ENCODE results near the gene STX19. TPM values are rescaled to one million over a fixed set of nuclear protein-coding genes. Genes with fewer than 3 reads are reported as not detected.

The STX19 gene, protein sequence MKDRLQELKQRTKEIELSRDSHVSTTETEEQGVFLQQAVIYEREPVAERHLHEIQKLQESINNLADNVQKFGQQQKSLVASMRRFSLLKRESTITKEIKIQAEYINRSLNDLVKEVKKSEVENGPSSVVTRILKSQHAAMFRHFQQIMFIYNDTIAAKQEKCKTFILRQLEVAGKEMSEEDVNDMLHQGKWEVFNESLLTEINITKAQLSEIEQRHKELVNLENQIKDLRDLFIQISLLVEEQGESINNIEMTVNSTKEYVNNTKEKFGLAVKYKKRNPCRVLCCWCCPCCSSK
- total RNA-seq, result not detected

DNA sequence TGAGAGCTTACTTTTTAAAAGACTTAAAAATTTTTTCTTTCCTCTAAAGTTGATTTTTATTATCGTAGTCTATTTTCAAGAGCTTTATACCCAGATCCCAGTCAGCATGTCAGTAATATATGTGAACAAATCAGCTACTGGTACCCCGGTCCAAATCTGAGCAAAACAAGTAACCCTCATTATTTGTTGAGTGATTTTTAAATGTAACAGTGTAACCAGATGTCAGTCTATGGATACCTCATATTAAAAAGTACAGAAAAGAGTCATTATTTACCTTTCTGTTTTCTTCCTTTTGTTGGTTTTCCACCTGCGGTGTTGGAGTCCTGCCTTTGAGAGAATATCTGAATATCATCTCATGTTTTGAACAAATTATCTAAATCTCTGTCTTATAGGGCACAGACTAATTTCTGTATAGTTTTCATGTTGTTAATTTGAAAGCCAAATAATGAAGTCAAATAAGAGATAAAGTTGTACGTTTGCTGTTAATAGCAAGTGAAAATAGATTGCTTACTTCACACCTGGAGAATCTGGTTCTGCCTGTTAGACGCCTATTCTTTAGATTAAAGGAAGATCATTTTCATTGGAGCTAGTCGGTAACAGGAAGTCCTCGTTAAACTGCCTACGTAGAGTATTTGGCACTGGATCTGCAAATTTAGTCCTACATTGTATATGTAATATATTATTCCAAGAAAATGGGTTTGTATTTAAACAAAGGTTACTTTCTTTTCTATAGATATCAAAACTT lies at the start of gene STX19:
Gene STX19, minus strand, starts transcription at position 505 of the 745 bp plus-strand sequence. CDS start 13,328 bp downstream, outside the sequence.
- no peak for DNase-seq
- POLR2A ChIA-PET, result no interaction called here
- Mint-ChIP-seq H3K4me3 (no peak within 1 kb of the TSS), H3K27ac (no peak within 1 kb of the TSS), H3K9me3 (no peaks in the 10 kb centered on the region), H3K36me3 (peaks cover 6% of the 10 kb centered on the region), H3K27me3 (no peaks in the 10 kb centered on the region), H3K4me1 (ENCODE audit: low read depth) (no peaks in the 10 kb centered on the region)
- CTCF ChIA-PET, result interaction anchor here (0.8 to 1.1 kb wide), 2 partner anchors 9 to 41 kb away, joined by 3 to 4 read pairs; no protein-coding TSS in a partner anchor
- intact Hi-C loops (cut with micrococcal nuclease), result no loop called here

- Mint-ChIP-seq H3K4me3 (no peak overlapping the region), H3K9me3 (no peaks in the 10 kb centered on the region), H3K27me3 (no peaks in the 10 kb centered on the region), H3K27ac (no peak overlapping the region), H3K4me1 (ENCODE audit: low read depth) (peaks cover 56% of the 10 kb centered on the region), H3K36me3 (peaks cover 49% of the 10 kb centered on the region)
- DNase-seq, result no peak
- intact Hi-C loops (cut with micrococcal nuclease), result no loop called here
- POLR2A ChIA-PET, result no interaction called here
- CTCF ChIA-PET, result no interaction called here
These were observed 47.7 kb upstream of the STX19 start for GRCh38 chr3:94076055-94076454.

DNA sequence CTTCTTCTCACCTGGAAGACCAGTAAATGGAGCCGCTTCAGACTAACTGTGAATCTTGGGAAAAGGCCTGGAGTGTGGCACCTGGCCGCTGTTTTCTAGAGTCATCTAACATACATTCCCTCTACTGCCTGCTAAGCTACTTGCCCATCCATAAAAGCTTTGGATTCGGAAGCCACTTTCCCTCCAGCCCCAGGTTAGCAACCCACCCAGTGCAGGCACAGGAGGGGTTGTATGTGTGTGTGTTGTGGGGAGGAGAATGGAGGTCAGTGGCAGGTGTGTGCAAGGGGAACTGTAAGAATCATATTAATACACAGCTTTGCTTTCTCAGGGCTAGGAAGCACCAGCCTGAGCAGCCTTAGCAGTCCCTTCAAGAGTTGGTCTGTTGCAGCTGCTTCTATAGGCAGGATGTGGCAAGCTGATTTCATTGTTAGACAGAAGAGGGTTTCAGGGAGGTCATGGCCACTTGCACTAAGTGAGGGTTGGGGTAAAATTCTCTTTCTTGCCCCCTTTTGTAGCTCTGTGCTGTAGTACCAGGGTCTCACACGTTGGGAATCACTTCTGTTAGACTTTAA lies 43.4 kb upstream of the STX19 start:
- H3K9me3 Mint-ChIP-seq, result peaks cover 9% of the 10 kb centered on the region
- no peak for DNase-seq
- peaks cover 56% of the 10 kb centered on the region for H3K4me1 Mint-ChIP-seq (ENCODE audit: low read depth)
- ChIA-PET POLR2A (no interaction called here), CTCF (interaction anchor here (1.9 to 3.8 kb wide), 2 partner anchors 34 to 68 kb away, joined by 5 to 52 read pairs; no protein-coding TSS in a partner anchor)
- H3K27ac Mint-ChIP-seq, result no peak overlapping the region
- H3K27me3 Mint-ChIP-seq, result no peaks in the 10 kb centered on the region
- no peak overlapping the region for H3K4me3 Mint-ChIP-seq
- peaks cover 49% of the 10 kb centered on the region for H3K36me3 Mint-ChIP-seq
- intact Hi-C loops (cut with micrococcal nuclease), result no loop called here

GRCh38 chr3:94070341-94070911 lies 42.0 kb upstream of the STX19 start:
- H3K27me3 Mint-ChIP-seq, result no peaks in the 10 kb centered on the region
- H3K4me3 Mint-ChIP-seq, result no peak overlapping the region
- DNase-seq, result no peak
- CTCF ChIA-PET, result interaction anchor here (1.3 to 3.8 kb wide), 8 partner anchors 18 to 98 kb away, joined by 4 to 52 read pairs (median 6); partner anchors contain the start of genes ARL13B and PROS1
- peaks cover 67% of the 10 kb centered on the region for H3K4me1 Mint-ChIP-seq (ENCODE audit: low read depth)
- intact Hi-C loops (cut with micrococcal nuclease), result no loop called here
- no peak overlapping the region for H3K27ac Mint-ChIP-seq
- POLR2A ChIA-PET, result no interaction called here
- peaks cover 46% of the 10 kb centered on the region for H3K36me3 Mint-ChIP-seq
- H3K9me3 Mint-ChIP-seq, result peaks cover 9% of the 10 kb centered on the region

- no peaks in the 10 kb centered on the region for H3K27me3 Mint-ChIP-seq
- no peak overlapping the region for H3K4me3 Mint-ChIP-seq
These were observed 40.9 kb upstream of the STX19 start for GRCh38 chr3:94069194-94069813.

DNA sequence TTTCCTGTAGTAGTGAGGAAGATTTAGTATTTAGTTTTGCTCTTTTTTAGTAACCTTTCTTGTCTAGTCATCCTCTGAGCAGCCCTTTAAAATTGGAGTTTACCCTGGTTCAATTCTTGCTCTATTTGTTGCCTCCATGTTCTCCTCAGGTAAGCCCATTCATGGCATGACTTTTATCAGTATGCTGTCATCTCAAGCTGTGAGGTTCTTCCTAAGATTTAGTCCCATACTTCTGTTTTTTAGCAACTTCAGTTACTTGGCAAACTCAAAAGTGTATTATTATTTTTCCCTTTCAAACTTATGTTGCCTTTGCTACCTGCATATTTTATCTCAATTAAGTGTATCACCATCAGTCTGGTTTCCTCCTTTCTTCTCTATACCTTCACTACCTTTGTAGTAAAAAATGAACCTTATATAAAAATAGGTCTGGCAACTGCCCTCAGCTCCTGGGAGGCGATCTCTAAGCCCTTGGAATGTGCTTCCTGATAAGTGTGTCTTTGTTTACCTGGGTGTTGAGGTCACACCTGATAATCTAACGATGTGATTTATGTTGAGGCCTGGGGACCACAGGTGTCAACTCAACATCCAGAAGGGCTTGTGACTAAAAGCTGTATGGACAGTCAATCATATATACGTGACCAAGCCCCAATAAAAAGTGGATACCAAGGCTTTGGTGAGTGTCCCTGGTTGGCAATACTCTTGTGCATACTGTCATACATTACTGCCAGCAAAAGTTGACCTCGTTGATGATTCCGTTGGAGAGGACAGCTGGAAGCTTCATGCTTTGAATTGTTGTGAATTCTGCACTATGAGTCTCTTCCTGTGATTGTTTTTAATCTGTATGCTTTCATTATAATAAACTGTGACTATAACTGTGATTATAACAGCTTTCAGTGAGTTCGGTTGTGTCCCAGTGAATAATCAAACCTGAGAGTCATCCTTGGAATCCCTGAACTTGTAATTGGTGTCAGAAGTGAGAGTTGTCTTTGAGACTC lies 38.4 kb upstream of the STX19 start:
- Mint-ChIP-seq H3K9me3 (peaks cover 9% of the 10 kb centered on the region), H3K4me3 (no peak overlapping the region), H3K27me3 (no peaks in the 10 kb centered on the region), H3K36me3 (peaks cover 34% of the 10 kb centered on the region), H3K27ac (no peak overlapping the region), H3K4me1 (ENCODE audit: low read depth) (peaks cover 68% of the 10 kb centered on the region)
- DNase-seq, result no peak
- intact Hi-C loops (cut with micrococcal nuclease), result loop anchor here (1.0 kb wide), 1 partner anchor 56 kb away; no protein-coding TSS in a partner anchor
- POLR2A ChIA-PET, result no interaction called here
- CTCF ChIA-PET, result interaction anchor here (0.9 to 2.3 kb wide), 5 partner anchors 29 to 64 kb away, joined by 3 to 7 read pairs (median 5); no protein-coding TSS in a partner anchor

More at GRCh38 chr3:94069194-94069813, 40.9 kb upstream of the STX19 start:
- peaks cover 47% of the 10 kb centered on the region for H3K36me3 Mint-ChIP-seq
- intact Hi-C loops (cut with micrococcal nuclease), result loop anchor here (1.0 kb wide), 1 partner anchor 65 kb away; no protein-coding TSS in a partner anchor
- no peak for DNase-seq
- peaks cover 9% of the 10 kb centered on the region for H3K9me3 Mint-ChIP-seq
- ChIA-PET CTCF (interaction anchor here (0.7 to 3.8 kb wide), 21 partner anchors 13 to 96 kb away, joined by 3 to 52 read pairs (median 4); partner anchors contain the start of genes ARL13B and PROS1), POLR2A (no interaction called here)
- peaks cover 75% of the 10 kb centered on the region for H3K4me1 Mint-ChIP-seq (ENCODE audit: low read depth)
- no peak overlapping the region for H3K27ac Mint-ChIP-seq

GRCh38 chr3:94065819-94066480 lies 37.6 kb upstream of the STX19 start:
- Mint-ChIP-seq H3K36me3 (peaks cover 34% of the 10 kb centered on the region), H3K4me3 (no peak overlapping the region), H3K4me1 (ENCODE audit: low read depth) (peaks cover 61% of the 10 kb centered on the region), H3K9me3 (peaks cover 9% of the 10 kb centered on the region), H3K27me3 (no peaks in the 10 kb centered on the region), H3K27ac (no peak overlapping the region)
- peak; percentile 32 for DNase-seq
- ChIA-PET POLR2A (no interaction called here), CTCF (interaction anchor here (1.6 to 2.3 kb wide), 3 partner anchors 28 to 58 kb away, joined by 3 to 7 read pairs (median 6); no protein-coding TSS in a partner anchor)
- intact Hi-C loops (cut with micrococcal nuclease), result loop anchor here (1.0 kb wide), 1 partner anchor 55 kb away; no protein-coding TSS in a partner anchor

DNA sequence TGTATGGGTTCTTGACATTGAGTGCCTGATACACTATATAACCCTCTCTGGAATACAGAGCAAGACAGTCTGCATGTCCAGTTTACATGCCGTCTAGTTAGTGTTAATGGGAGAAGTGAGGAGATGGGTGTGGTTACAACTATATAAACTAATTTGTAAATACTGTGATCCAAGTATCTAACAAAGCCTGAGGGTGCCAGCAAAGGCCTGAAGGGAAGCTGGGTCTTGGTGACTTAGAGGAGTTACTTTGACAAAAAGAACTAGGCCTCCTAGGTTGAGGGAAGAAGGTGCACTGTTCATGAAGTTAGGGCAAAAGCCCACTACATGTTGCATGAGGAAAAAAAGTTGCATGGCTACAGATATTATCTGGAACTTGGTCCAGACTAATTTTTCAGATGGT lies 36.7 kb upstream of the STX19 start:
- no peak for DNase-seq
- H3K4me3 Mint-ChIP-seq, result peak overlapping the region; percentile 29
- peaks cover 9% of the 10 kb centered on the region for H3K9me3 Mint-ChIP-seq
- peaks cover 59% of the 10 kb centered on the region for H3K4me1 Mint-ChIP-seq (ENCODE audit: low read depth)
- no peaks in the 10 kb centered on the region for H3K27me3 Mint-ChIP-seq
- no peak overlapping the region for H3K27ac Mint-ChIP-seq
- intact Hi-C loops (cut with micrococcal nuclease), result no loop called here
- POLR2A ChIA-PET, result no interaction called here
- peaks cover 42% of the 10 kb centered on the region for H3K36me3 Mint-ChIP-seq
- CTCF ChIA-PET, result interaction anchor here (1.6 to 2.3 kb wide), 3 partner anchors 27 to 57 kb away, joined by 3 to 7 read pairs (median 6); no protein-coding TSS in a partner anchor

GRCh38 chr3:94064243-94064860 lies 36.0 kb upstream of the STX19 start:
- H3K9me3 Mint-ChIP-seq, result peaks cover 9% of the 10 kb centered on the region
- intact Hi-C loops (cut with micrococcal nuclease), result no loop called here
- no peaks in the 10 kb centered on the region for H3K27me3 Mint-ChIP-seq
- DNase-seq, result no peak
- peaks cover 42% of the 10 kb centered on the region for H3K36me3 Mint-ChIP-seq
- POLR2A ChIA-PET, result no interaction called here
- CTCF ChIA-PET, result interaction anchor here (0.7 to 3.1 kb wide), 3 partner anchors 53 to 91 kb away, joined by 3 to 12 read pairs (median 4); partner anchors contain the start of gene PROS1
- peak overlapping the region; percentile 99 for H3K27ac Mint-ChIP-seq
- H3K4me1 Mint-ChIP-seq (ENCODE audit: low read depth), result peaks cover 57% of the 10 kb centered on the region
- peak overlapping the region; percentile 96 for H3K4me3 Mint-ChIP-seq

Measured in activated CD4-positive, alpha-beta memory T cell treated with anti-CD3 and anti-CD28 coated beads for 36 hours (primary cell).